Embryonic facial prominence (tissue), 1 donor: ENCODE measurements around the gene GPRASP1.

Experiments
- DNase-seq: peaks from one replicate; pipeline ENCODE4 v3.0.0-alpha.2; 2016; ENCODE audit errors: extremely low spot score

GPRASP1 gene

DNA sequence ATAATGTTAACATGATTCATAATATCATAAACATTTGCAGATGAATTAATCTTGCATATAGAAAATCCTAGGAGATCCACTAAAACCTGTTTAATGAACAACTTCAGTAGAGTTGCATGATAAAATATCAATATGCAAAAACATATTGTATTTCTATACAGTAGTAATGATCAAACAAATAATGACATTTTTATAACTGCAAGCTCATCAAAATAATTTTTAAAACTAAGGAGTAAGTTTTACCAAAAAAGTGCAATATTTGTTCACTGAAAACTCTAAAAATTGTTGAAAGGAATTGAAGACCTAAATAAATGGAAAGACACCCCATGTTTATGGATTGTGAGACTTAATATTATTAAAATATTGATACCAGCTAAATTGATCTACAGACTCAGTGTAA is 45.0 kb downstream of the GPRASP1 start:
- DNase-seq, result no peak

DNA sequence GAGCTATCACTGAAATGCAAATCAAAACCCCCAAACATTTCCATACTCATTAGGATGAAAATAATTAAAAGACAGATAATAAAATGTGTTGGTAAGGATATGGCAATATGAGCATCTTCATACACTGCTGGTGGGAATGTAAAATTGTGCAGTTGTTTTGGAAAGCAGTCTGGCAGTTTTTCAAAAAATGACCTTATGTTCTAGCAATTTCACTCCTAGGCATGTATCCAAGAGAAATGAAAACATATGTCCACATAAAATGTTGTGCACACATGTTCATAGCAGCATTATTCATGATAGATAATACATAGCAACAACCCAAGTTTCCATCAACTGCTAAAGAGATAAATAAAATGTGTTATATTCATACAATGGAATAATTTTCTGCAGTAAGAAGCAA is 46.2 kb downstream of the GPRASP1 start:
- DNase-seq, result no peak
